ENCODE measurements around the gene CYP3A4. TPM values are rescaled to one million over a fixed set of nuclear protein-coding genes. Genes with fewer than 3 reads are reported as not detected.
"Not testable (repeated sequence)": the region's sequence is repeated elsewhere in the genome, so short reads cannot be mapped to it uniquely, and the experiment has no call there.

CYP3A4 gene
- total RNA-seq, 2 donors from 2014 or later: not detected

DNA sequence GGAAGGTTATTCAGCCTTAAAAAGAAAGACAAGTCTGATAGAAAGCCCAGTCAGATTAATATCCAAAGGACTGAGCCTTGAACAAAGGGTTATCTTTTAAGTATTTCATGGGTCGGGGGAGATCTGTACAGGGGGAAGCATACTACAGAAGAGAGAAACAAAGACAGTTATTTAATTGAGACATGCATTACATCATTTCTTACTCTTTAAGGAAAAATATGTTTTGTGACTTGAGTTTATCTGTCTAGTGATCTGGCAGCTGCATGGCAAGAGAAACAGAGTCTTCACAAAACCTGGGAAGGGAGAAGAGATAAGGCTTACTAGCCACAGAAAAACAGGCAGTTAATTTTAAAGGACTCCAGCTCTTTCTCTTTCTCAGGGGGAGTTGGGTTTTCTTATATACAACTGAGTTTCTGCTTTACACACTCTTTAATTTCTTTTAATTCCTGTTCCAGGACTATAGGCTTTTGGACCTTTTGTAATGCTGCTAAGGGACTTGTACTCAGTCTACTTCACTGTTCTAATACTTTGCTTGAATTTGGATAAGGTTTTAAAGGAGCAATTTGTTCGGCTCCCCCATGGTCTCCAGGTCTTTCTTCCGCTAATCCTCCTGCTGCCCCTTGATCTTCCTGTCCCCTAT lies 23.0 kb upstream of the CYP3A4 start:
- no peak for ATAC-seq
- Mint-ChIP-seq H3K36me3 (ENCODE audit: low read depth) (no peaks in the 10 kb centered on the region), H3K27ac (no peak overlapping the region), H3K4me3 (no peak overlapping the region), H3K27me3 (peaks cover 66% of the 10 kb centered on the region), H3K4me1 (no peaks in the 10 kb centered on the region)
- DNase-seq: no peak
- no peaks in the 10 kb centered on the region for H3K9me3 ChIP-seq (ENCODE audit: control insufficient read depth, low read length, poor library complexity, severe bottlenecking)

DNA sequence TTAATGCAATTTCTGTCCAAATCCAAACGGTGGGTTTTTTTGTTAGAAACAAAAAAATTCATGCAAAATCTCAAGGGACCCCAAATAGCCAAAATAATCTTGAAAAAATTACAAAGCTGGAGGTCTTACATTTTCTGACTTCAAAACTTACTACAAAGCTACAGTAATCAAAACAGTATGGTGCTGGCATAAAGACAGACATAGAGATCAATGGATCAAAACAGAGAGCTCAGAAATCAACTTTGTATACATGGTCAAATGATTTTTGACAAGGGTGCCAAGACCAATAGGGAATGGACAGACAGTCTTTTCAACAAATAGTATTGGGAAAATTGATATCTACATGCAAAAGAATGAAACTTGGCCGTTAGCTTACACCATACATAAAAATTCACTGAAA lies 21.7 kb upstream of the CYP3A4 start:
- Mint-ChIP-seq H3K4me3 (no peak overlapping the region), H3K27me3 (peaks cover 78% of the 10 kb centered on the region), H3K27ac (no peak overlapping the region), H3K36me3 (ENCODE audit: low read depth) (no peaks in the 10 kb centered on the region), H3K4me1 (no peaks in the 10 kb centered on the region)
- H3K9me3 ChIP-seq (ENCODE audit: control insufficient read depth, low read length, poor library complexity, severe bottlenecking): no peaks in the 10 kb centered on the region
- no peak for ATAC-seq
- DNase-seq: no peak

DNA sequence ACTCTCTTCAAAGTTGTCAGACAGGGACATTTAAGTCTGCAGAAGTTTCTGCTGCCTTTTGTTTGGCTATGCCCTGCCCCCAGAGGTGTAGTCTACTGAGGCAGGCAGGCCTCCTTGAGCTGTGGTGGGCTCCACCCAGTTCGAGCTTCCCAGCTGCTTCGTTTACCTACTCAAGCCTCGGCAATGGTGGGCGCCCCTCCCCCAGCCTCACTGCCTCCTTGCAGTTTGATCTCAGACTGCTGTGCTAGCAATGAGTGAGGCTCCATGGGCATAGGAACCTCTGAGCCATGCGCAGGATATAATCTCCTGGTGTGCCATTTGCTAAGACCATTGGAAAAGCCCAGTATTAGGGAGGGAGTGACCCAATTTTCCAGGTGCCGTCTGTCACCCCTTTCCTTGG lies 19.1 kb upstream of the CYP3A4 start:
- not testable (repeated sequence) for H3K9me3 ChIP-seq (ENCODE audit: control insufficient read depth, low read length, poor library complexity, severe bottlenecking); ATAC-seq; H3K4me1 Mint-ChIP-seq; H3K27ac Mint-ChIP-seq; DNase-seq; H3K4me3 Mint-ChIP-seq; H3K36me3 Mint-ChIP-seq (ENCODE audit: low read depth)
- H3K27me3 Mint-ChIP-seq: peaks cover 72% of the 10 kb centered on the region

DNA sequence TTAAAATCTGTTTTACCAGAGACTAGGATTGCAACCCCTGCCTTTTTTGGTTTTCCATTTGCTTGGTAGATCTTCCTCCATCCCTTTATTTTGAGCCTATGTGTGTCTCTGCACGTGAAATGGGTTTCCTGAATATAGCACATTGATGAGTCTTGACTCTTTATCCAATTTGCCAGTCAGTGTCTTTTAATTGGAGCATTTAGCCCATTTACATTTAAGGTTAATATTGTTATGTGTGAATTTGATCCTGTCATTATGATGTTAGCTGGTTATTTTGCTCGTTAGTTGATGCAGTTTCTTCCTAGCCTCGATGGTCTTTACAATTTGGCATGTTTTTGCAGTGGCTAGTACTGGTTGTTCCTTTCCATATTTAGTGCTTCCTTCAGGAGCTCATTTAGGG lies 17.4 kb upstream of the CYP3A4 start:
- H3K27me3 Mint-ChIP-seq: peaks cover 55% of the 10 kb centered on the region
- not testable (repeated sequence) for H3K4me3 Mint-ChIP-seq; DNase-seq; H3K36me3 Mint-ChIP-seq (ENCODE audit: low read depth); H3K27ac Mint-ChIP-seq; ATAC-seq; H3K4me1 Mint-ChIP-seq; H3K9me3 ChIP-seq (ENCODE audit: control insufficient read depth, low read length, poor library complexity, severe bottlenecking)

DNA sequence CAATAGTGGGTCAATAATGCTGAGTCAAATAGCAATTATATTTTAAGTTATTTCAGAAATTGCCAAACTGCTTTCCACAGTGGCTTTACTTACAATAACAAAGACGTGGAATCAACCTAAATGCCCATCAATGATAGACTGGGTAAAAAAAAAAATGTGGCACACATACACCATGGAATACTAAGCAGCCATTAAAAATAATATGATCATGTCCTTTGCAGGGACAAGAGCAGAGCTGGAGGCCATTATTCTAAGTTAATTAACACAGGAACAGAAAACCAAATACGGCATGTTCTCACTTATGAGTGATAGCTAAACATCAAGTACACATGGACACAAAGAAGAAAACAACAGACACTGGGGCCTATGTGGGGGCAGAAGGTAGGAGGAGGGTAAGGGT lies 15.0 kb upstream of the CYP3A4 start:
- DNase-seq (no peak), ATAC-seq (no peak)
- H3K4me1 Mint-ChIP-seq: no peaks in the 10 kb centered on the region
- H3K36me3 Mint-ChIP-seq (ENCODE audit: low read depth): no peaks in the 10 kb centered on the region
- no peak overlapping the region for H3K4me3 Mint-ChIP-seq
- no peaks in the 10 kb centered on the region for H3K9me3 ChIP-seq (ENCODE audit: control insufficient read depth, low read length, poor library complexity, severe bottlenecking)
- H3K27me3 Mint-ChIP-seq: peaks cover 41% of the 10 kb centered on the region
- H3K27ac Mint-ChIP-seq: no peak overlapping the region

DNA sequence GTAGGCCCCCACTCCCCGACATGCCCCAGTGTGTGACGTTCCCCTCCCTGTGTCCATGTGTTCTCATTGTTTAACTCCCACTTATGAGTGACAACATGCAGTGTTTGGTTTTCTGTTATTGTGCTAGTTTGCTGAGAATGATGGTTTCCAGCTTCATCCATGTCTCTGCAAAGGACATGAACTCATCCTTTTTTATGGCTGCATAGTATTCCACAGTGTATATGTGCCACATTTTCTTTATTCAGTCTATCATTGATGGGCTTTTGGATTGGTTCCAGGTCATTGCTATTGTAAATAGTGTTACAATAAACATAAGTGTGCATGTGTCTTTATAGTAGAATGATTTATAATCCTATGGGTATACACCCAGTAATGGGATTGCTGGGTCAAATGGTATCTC lies 11.9 kb upstream of the CYP3A4 start:
- peaks cover 25% of the 10 kb centered on the region for H3K27me3 Mint-ChIP-seq
- not testable (repeated sequence) for H3K36me3 Mint-ChIP-seq (ENCODE audit: low read depth); DNase-seq; H3K27ac Mint-ChIP-seq; H3K9me3 ChIP-seq (ENCODE audit: control insufficient read depth, low read length, poor library complexity, severe bottlenecking); H3K4me1 Mint-ChIP-seq; H3K4me3 Mint-ChIP-seq; ATAC-seq

DNA sequence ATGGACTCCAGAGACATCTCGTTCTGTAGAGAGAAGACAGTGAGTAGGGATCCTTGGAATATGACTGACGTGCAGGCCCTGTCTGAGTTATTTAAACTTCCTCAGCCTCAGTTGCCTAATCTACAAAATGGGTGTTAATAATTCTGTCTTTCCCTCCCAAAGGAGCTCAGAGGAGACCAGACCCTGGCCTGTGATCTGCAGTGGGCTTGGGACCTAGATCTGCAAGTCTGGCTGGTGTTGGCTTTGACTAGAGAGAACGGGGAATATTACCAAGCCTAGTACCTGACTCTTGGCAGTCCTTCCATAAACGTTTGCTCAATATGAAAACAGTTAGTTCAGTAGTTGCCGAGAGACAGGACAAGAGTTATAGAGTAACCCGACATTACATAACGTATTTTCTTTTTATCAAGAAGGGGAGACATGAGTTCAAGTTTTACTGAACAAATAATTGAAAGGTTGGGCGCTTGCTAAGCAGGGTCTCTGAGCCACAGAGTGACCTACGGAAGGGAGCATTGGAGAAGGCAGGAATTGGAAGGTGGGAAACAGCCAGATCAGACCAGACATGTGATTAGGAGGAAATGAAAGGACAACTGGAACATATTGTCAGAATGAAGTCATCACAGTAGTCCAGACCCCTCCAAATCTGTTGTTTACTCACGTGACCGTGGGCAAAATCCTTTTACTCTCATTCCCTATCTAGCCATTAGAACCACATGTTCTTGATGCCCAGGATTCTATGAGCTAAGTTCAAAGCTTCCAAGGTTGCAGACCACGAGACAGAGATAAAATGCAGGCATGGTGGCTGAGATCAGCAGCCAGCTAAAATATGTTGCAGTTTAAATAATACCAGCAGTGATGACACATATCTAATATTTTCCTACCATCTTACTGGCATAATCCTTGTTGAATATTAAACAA lies 10.9 kb upstream of the CYP3A4 start:
- no peaks in the 10 kb centered on the region for H3K9me3 ChIP-seq (ENCODE audit: control insufficient read depth, low read length, poor library complexity, severe bottlenecking)
- no peak for ATAC-seq
- H3K36me3 Mint-ChIP-seq (ENCODE audit: low read depth): no peaks in the 10 kb centered on the region
- H3K27me3 Mint-ChIP-seq: peaks cover 25% of the 10 kb centered on the region
- DNase-seq: no peak
- H3K4me1 Mint-ChIP-seq: no peaks in the 10 kb centered on the region
- no peak overlapping the region for H3K27ac Mint-ChIP-seq
- H3K4me3 Mint-ChIP-seq: no peak overlapping the region

DNA sequence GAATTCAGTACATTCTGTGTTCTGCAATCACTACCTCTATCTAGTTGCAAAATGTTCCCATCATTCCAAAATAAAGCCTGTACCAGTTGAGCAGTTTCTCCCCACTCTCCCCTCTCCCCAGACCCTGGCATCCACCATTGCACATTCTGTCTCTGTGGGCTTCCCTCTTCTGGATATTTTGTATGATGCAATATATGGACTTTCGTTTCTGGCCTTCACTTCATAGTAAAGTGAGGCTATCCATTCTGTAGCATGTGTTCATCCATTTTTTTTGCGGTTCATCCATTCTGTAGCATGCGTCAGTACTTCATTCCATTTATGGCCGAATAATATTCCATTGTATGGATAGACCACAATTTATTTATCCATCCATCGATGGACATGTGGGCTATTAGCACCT lies 9.5 kb upstream of the CYP3A4 start:
- no peak overlapping the region for H3K4me3 Mint-ChIP-seq
- DNase-seq (no peak), ATAC-seq (no peak)
- H3K27me3 Mint-ChIP-seq: peaks cover 25% of the 10 kb centered on the region
- no peak overlapping the region for H3K27ac Mint-ChIP-seq
- H3K4me1 Mint-ChIP-seq: no peaks in the 10 kb centered on the region
- no peaks in the 10 kb centered on the region for H3K9me3 ChIP-seq (ENCODE audit: control insufficient read depth, low read length, poor library complexity, severe bottlenecking)
- H3K36me3 Mint-ChIP-seq (ENCODE audit: low read depth): no peaks in the 10 kb centered on the region

DNA sequence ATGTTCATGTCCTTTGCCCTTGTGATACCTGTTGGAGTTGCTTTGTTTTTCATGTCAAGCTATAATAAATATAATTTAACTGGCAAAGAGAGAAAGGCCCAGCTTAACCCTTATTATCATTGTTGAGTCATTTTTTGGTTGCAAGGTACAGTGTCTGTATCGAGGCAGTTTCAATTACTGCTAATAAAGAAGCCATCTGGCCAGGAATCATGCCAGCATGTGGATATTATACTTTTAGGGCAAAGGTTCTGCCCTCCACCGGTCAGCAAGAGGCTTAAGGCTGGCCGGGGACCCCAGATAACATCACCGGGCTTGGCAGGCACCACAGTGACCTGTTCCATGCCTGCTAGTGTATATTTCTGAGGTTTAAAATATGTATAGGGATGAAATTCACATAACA lies 9.0 kb upstream of the CYP3A4 start:
- DNase-seq (no peak), ATAC-seq (no peak)
- H3K27me3 Mint-ChIP-seq: peaks cover 25% of the 10 kb centered on the region
- no peak overlapping the region for H3K27ac Mint-ChIP-seq
- H3K4me3 Mint-ChIP-seq: no peak overlapping the region
- H3K36me3 Mint-ChIP-seq (ENCODE audit: low read depth): no peaks in the 10 kb centered on the region
- H3K9me3 ChIP-seq (ENCODE audit: control insufficient read depth, low read length, poor library complexity, severe bottlenecking): no peaks in the 10 kb centered on the region
- no peaks in the 10 kb centered on the region for H3K4me1 Mint-ChIP-seq

DNA sequence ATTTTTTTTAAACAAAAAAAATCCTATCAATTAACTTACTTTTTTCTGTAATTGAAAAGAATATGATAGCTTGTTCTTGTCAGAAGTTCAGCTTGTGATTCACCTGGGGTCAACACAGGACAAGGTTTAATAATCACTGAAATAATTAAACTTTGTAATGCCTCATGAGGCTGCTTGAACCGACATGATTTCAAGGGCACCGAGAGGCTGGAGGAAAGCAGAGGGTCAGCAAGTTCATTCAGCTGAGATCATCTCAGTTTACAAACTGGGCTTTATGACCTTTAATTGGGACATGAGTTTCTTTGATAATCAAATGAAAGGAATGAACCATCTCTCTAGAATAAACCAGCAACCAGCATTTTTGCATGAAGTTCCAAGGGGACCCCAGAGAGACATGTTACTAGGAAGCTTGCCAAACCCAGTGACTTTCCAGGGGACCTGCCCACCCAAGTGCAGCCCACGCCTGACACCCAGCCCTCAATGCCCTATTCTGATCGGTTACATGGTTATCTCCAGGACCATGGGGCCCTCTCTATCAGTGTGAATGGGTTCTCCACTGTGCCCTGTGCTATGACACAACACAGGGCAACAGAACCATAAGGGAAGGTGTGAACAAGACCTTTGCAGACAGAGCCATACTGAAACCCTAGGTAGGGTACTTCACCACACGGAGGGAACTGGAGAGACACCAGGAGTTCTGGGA lies 7.8 kb upstream of the CYP3A4 start:
- DNase-seq (no peak), ATAC-seq (no peak)
- H3K4me3 Mint-ChIP-seq: no peak overlapping the region
- no peak overlapping the region for H3K27ac Mint-ChIP-seq
- H3K9me3 ChIP-seq (ENCODE audit: control insufficient read depth, low read length, poor library complexity, severe bottlenecking): no peaks in the 10 kb centered on the region
- peaks cover 25% of the 10 kb centered on the region for H3K27me3 Mint-ChIP-seq
- H3K36me3 Mint-ChIP-seq (ENCODE audit: low read depth): no peaks in the 10 kb centered on the region
- no peaks in the 10 kb centered on the region for H3K4me1 Mint-ChIP-seq

DNA sequence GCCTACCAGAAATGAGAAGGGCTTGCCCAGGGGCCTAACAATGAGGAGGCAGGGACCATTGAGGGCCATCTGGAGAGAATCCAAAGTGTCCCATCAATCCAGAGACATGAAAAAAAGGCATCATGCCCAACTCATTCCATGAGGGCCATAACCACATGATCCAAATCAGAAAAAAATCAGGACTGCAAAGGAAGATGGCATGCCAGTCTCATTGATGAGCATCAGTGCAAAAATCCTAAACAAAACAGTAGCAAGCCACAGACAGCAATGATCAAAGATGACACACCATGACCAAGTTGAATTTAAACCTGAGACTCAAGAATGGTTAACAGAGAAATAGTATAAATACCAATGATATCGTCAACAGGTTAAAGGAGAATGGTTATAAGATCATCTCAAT lies 7.0 kb upstream of the CYP3A4 start:
- Mint-ChIP-seq H3K27me3 (peaks cover 25% of the 10 kb centered on the region), H3K27ac (no peak overlapping the region), H3K4me1 (no peaks in the 10 kb centered on the region), H3K4me3 (no peak overlapping the region), H3K36me3 (ENCODE audit: low read depth) (no peaks in the 10 kb centered on the region)
- H3K9me3 ChIP-seq (ENCODE audit: control insufficient read depth, low read length, poor library complexity, severe bottlenecking): no peaks in the 10 kb centered on the region
- DNase-seq: no peak
- no peak for ATAC-seq

DNA sequence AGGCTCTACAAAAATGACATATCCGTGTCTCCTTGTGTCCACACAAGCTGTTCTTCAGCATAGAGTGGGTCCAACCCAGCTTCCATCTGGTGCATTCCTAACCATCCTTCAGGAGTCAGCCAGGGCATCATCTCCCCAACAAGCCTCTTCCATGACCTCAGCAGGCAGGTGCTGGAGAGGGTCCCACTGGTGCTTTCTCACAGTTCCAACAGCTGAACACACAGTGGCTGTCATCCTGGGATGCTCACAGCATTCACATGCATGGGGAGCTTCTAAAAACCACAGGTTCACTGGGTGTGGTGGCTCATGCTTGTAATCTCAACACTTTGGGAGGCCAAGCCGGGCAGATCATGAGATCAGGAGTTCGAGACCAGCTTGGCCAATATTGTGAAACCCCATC lies 6.4 kb upstream of the CYP3A4 start:
- ATAC-seq (no peak), DNase-seq (no peak)
- no peaks in the 10 kb centered on the region for H3K36me3 Mint-ChIP-seq (ENCODE audit: low read depth)
- H3K4me1 Mint-ChIP-seq: no peaks in the 10 kb centered on the region
- H3K9me3 ChIP-seq (ENCODE audit: control insufficient read depth, low read length, poor library complexity, severe bottlenecking): no peaks in the 10 kb centered on the region
- no peak overlapping the region for H3K4me3 Mint-ChIP-seq
- H3K27ac Mint-ChIP-seq: no peak overlapping the region
- peaks cover 30% of the 10 kb centered on the region for H3K27me3 Mint-ChIP-seq

DNA sequence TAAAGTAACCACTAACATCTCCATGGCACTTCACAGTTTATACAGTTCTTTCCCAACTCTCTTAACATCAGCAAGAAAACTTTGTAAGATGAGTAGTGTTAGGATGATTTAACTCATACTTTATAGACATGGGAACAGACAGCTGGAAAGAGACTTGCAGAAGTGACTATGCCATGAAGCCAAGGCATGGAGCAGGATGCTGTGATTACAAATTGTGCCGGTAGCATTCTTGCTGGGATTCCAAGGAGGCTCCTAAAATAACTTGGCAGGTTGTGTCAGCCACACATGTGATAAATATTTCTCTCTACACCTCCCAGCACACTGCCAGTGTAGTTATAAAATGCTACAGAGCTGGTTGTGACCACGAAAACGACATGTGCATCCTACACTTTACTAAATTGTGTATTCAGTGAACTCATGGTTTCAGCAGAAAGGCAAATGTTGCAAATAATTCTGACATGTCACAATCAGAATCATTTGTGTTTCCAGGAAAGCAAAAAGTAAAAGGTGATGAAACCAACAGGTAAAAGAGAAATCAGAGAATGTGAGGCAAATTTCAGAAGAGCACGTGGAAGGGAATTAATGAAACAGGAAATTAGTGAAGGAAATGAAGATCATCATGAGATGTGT lies 5.6 kb upstream of the CYP3A4 start:
- ATAC-seq: no peak
- Mint-ChIP-seq H3K27me3 (peaks cover 29% of the 10 kb centered on the region), H3K27ac (peak overlapping the region; percentile 60), H3K4me3 (no peak overlapping the region), H3K4me1 (no peaks in the 10 kb centered on the region), H3K36me3 (ENCODE audit: low read depth) (peaks cover under 1% of the 10 kb centered on the region)
- DNase-seq: no peak
- no peaks in the 10 kb centered on the region for H3K9me3 ChIP-seq (ENCODE audit: control insufficient read depth, low read length, poor library complexity, severe bottlenecking)
